ENCODE measurements around the gene SMIM17.
"Not testable (repeated sequence)": the region's sequence is repeated elsewhere in the genome, so short reads cannot be mapped to it uniquely, and the experiment has no call there.

Gene SMIM17

GRCh38 chr19:56661248-56661647, 18.3 kb downstream of the SMIM17 start:
- no peak for DNase-seq

DNA sequence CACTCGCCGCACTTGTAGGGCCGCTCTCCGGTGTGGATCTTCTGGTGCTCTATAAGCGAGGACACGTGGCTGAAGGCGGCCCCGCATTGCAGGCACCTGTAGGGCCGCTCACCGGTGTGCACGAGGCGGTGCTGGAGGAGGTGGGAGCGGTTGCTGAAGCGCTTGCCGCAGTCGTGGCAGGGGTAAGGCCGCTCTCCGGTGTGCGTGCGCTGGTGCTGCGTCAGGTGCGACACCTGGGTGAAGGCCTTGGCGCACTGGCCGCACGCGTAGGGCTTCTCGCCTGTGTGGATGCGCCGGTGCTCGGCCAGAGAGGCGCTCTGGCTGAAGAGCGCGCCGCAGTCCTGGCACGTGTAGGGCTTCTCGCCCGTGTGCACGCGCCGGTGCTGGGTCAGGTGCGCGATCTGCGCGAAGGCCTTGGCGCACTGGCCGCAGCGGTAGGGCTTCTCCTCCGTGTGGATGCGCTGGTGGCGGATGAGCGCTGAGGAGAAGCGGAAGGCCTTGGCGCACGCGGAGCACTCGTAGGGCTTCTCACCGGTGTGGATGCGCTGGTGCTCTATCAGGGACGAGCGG, 21.1 kb downstream of the SMIM17 start:
- DNase-seq: no peak

DNA sequence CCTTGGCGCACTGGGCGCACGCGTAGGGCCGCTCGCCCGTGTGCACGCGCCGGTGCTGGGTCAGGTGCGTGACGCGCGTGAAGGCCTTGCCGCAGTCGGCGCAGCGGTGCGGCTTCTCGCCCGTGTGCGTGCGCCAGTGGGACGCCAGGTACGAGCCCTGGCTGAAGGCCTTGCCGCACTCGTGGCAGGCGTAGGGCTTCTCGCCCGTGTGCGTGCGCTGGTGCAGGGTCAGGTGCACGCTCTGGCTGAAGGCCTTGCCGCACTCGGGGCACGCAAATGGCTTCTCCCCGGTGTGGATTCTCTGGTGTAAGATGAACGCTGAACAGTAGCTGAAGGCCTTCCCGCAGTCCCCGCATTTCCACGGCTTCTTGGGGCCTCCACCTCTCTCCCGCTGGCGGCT, 21.6 kb downstream of the SMIM17 start:
- DNase-seq: no peak

DNA sequence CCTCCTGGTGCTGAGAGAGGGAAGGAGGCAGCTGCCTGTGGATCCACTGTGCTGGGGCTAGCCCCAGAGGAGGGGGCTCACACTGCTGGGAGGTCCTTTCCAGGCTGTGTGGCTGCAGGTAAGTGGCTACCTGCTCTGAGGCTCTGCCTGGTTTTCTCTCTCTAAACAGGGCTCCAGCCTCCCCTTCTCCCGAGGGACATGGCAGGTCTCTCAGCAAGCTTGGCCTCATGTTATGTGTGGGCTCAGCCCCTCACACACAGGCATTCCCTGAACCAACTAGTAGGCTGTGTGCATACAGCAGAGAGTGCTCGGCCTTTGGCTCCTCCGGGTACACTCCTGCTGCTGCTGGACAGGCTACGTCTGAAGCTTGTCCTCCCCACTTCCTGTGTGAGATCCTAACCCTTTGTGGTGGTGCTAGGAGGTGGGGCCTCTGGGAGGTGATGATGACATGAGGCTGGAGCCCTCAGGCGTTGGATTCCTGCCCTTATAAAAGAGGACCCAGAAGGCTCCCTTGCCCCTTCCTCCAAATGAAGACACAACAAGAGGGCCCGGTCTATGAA, 24.4 kb downstream of the SMIM17 start:
- no peak for DNase-seq

DNA sequence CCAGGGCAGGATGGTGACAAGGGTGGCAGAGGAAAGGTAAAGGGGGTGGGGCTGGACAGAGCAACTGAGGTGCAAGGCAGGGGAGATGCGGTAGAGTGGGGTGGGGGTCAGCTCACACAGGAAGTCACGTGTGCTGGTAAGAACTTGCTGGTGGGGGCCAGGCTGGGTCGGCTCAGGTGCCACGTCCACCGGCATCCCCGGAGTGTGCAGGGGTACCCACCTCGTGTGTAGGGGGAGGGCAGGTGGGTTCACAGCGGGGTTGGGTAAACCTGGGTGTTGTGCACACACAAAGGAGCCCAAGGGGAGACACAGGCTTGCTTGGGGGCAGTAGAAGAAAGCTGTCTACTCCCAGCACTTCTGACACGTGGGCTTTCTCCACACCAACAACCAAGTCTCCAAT, 25.7 kb downstream of the SMIM17 start:
- DNase-seq: no peak

DNA sequence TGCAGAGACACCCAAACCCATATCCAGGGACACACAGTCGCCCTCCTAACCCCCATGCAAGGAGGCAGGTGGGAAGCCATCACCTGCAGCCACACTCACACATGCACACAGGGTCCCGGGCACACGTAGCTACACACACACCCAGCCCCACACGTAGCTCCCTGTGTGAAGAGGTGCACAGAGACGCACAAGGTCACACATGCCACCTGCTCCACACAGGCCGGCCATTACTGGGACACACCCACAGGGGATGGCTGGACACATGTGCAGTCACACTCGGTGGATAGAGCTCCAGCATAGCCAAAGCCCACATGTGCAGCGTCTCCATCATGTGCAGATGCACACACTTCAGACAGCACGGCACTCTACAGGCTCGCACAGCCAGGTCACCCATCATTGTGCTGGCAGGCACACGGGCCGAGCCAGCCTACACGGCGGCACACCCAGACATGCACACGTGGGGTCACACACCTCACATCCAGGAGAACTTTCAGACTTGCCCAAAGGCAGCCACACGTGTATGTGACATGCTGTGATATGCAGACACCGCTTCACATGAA, 27.5 kb downstream of the SMIM17 start:
- DNase-seq: no peak

- no peak for DNase-seq
Measured at GRCh38 chr19:56670961-56671612, 28.1 kb downstream of the SMIM17 start.

DNA sequence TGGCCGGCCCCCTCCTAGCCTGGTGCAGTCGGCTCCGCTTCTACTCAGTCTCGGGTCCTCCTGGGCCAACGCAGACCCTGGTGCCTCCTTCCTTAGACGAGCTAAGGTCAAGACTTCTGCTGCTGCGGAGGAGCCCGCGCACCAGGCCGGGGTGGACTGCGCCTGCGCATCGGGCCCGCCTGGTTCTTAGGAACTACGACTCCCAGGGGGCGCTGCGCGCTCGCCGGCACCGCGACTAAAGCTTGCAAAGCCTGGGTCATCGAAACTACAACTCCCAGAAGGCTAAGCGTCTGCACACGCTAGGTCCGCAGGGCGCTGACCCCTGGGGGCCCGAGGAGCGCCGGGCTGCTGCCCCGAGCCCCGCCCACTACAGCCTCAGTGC, 28.6 kb downstream of the SMIM17 start, which contains the start of gene ZNF835:
Gene ZNF835 (minus strand): TSS at position 145 of the 382 bp plus-strand sequence. CDS start 6,559 bp downstream, outside the sequence.
- DNase-seq: peak; percentile 73

DNA sequence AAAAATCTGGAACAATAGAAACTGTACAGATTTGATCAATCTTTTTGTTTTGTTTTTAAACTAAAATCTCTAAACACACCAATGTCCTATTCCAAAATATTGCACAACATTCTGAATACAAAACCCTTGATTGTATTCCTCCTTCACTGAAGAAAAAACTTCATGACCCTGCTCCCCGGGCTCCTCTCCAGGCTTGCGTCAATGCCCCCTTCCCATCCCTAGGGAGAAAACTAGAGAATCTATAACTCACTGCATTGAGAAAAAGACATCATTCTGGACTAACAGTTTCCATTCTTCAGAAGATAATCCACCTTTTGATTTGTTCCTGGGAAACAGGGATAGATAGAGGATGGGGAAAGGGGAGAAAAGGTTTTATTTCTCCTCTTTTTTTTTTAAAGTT, 29.7 kb downstream of the SMIM17 start:
- DNase-seq: not testable (repeated sequence)

DNA sequence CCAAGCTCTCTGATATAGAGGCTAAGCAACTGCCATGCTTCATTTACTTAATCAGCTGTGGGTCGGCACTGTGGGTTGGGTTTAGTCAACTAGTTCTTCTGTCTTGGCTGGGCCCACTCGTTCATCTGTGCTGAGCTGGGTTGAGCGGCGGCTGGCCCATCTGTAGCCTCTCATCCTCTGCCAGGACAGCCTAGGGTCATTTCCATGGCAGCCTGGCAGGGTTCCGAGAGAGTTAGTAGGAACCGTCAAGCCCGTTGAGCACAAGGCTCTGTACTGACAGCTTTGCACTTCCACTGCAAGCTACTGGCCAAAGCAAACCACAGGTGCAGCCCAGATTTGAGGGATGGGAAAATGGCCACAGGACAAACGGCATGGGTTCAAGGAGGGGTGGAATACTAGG, 35.2 kb downstream of the SMIM17 start:
- DNase-seq: no peak

DNA sequence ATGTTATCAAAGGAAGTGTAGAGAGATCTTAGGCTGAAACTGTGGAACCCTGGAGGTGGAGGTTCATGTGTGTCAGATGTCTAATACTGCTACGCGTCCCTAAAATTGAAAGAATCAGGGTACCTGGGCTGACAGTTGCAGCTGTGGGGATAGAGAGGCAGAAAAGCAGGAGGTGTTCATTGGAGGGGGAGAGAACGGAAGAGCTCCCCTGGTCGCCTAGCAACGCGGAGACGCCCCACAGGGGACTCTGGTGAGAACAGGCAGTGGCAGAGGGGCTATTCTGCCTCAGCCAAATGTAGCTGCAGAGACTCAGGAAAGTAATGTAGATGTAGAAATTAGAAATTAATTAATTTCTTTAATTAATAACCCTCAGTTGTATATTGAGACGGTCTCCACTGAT, 38.7 kb downstream of the SMIM17 start:
- DNase-seq: no peak

DNA sequence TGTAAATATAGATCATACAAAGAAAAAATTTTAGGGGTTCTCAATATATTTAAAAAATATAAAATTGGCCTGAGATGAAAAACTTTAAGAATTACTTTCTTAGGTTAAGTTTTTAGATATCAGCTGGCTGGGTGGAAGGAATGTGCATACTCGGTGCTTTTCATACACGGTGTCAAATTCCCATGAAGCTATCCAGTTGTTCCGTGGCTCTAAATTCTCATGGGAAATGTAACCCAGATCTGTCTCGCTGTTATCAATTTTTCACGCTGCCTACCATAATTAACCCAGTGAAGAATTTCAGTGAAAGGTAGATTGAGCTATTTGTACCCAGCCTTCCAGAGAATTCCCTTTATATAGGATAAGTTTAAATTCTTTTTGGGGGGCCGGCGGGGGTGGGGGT, 40.2 kb downstream of the SMIM17 start:
- DNase-seq: no peak

DNA sequence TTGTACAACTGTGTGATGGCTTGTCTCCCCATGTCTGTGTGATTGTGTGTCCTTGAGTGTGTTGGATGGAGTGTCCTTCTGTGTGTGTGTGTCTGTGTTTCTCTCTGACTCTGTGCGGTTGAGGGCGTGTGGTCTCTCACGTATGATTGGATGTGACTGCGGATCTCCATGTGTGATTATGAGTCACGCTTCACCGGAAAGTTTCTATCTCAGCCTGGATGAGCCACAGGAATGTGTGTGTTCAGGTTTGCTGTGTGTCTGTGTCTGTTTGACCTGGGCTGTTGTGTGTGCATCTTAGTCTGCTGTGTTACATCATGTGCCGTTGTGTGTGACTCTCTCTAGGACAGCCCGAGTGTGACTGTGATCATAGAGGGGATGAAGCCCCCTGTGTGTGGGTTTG, 44.1 kb downstream of the SMIM17 start:
- no peak for DNase-seq

- no peak for DNase-seq
Measured at GRCh38 chr19:56689198-56689597, 46.2 kb downstream of the SMIM17 start.

DNA sequence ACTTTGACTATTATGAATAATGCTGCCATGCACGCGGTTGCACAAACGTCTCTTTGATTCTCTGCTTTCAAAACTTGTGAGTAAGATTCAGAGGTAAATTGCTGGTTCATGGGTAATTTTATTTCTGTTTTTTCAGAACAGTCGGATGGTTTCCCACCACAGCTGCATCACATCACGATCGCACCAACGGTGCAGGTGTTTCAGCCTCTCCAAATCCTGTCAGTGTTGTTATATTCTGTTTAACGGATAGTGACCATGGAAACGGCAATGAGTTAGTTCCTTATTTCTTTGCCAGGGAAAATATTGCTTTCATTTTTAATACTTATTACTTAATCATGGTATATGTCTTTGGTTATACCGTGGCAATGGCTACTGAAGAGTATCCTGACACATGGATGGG, 47.7 kb downstream of the SMIM17 start:
- DNase-seq: no peak

DNA sequence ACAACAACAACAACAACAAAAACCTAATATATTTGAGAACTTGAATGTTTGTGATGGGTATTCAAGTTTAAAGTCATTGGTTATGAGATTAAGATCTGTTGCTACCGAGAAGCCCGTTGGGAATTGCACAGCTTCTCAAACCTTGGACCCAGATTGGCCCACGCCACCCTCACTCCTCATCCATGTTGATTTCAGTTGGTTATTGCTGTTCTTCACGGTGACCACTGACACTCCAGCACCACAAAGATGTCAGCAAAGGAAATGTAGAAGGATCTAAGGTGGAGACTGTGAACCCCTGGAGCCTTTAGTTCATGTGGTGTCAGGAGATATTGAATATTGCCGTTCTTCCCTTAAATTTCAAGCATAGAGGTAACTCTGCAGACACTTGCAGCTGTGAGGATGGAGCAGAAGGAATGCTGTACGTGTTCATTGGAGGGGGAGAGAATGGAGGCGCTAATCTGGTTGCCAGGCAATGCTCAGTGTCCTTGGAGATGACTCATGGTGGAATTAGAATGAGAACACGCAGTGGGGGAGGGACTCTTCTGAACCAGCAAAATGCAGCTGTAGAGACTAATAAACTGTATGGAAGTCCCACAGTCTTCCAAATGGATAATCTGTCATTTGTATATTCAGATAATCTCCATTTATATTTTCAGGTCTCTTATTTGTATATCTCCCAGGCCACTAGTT, 49.4 kb downstream of the SMIM17 start:
- no peak for DNase-seq

DNA sequence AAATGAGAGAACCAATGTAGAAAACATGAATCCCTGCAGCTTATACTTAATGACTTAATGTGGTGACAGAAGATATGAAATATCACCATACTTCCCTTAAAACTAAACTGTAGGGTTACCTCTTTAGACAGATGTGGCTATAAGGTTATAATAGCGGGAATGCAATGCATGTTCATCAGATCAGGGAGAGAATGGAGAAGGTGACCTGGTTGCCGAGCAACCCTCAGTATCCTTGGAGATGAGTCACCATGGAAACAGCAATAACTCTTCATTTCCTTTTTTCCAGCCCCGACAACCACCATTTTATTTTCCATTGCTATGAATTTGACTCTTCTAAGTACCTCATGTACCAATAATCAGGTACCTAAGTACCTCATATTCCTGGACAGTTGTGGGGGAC, 56.6 kb downstream of the SMIM17 start:
- DNase-seq: no peak

GRCh38 chr19:56701895-56702294, 58.9 kb downstream of the SMIM17 start:
- no peak for DNase-seq

- no peak for DNase-seq
Measured at GRCh38 chr19:56705939-56706338, 63.0 kb downstream of the SMIM17 start.

Measured in activated CD4-positive, alpha-beta T cell treated with anti-CD3 and anti-CD28 coated beads for 1 hour (primary cell).